CD4-positive, alpha-beta T cell treated with Interferon alpha-2 for 1 hour (primary cell): ENCODE measurements around the gene PI4K2B.
"Not testable (repeated sequence)": the region's sequence is repeated elsewhere in the genome, so short reads cannot be mapped to it uniquely, and the experiment has no call there.

Experiments
- DNase-seq, 2 donors: peaks; one replicate each; pipeline ENCODE4 v3.0.0-alpha.2; 2020 to 2022

The PI4K2B gene

DNA sequence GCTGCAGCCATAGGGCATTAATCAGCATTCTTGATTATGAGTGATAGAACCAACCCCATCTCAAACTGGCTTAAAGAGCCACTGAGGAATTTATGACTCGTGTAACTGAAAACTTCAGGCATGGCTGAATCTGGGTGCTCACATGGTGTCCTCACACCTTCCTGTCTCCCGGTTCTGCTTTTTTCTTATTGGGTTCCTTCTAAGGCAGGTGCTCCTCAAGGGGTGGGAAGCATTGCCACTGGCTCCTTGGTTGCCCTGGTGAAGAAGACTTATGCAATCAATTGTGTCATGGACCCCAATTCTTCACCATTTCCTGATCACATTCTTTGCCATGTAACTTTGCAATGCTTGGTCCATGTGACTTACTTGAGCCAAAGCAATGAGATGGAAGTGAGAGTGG, 74.5 kb downstream of the PI4K2B start:
- no peak for DNase-seq

DNA sequence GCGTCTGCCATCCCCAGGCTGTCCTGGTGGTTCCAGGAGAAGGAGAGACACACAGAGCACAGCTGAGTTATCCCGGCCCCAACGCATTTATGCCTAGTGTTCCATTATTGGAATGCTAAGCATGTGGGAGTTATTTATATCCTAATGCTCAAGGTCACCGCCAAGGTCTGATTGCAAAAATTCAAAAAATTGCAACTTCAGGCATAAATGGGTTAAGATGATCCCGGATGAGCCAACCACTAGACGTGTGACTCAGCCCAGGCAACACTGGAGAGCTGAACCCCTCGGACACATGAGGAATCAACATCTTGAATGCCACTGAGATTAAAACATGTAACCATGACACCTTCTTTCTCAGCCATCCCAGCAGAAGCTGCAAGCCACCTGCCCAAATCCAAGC, 74.9 kb downstream of the PI4K2B start:
- DNase-seq, result no peak

DNA sequence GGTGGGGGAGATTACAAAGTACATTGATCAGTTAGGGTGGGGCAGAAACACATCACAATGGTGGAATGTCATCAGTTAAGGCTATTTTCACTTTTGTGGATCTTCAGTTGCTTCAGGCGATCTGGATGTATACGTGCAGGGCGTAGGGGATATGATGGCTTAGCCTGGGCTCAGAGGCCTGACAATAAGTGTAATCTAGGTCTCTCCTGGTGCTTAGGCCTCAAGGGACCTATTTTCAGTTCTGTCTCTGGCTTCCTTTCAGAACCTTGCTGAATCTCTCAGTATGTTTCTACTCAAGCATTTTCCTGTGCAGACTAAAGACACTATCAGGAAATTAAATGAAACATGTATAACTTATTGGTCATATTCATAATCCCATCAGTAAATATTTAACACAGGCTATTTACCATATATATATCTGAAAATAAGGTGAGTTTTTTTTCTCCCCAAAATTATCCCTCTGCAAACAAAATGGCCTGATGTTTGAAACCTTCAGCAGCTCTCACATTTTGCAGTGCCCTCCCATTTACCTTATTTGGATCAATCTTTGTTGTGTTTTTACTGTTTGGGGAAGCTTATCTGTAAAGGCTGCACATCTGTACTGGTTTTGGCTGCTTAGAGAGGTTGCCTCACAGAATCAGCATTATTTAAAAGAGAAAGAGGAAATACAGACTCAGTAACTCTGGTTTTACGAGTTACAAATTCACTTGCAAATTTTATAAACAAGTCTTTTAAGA, 76.4 kb downstream of the PI4K2B start:
- no peak for DNase-seq

DNA sequence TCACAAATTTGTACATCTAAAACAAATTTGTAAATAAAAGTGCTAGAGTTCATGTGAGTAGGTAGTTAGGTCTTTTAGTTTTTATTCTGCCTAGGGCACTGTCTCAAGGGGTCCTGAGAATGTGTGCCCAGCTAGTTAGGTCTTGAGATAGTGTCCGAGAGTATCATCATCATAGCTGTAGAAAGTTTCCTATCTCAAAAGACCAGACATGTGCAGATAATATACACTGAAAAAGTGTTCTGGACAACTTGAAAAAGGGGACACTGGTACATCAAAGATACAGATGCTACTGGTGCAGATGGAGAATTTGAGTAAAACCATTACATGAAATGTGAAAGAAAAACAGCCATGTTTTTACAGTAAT, 77.0 kb downstream of the PI4K2B start:
- no peak for DNase-seq

DNA sequence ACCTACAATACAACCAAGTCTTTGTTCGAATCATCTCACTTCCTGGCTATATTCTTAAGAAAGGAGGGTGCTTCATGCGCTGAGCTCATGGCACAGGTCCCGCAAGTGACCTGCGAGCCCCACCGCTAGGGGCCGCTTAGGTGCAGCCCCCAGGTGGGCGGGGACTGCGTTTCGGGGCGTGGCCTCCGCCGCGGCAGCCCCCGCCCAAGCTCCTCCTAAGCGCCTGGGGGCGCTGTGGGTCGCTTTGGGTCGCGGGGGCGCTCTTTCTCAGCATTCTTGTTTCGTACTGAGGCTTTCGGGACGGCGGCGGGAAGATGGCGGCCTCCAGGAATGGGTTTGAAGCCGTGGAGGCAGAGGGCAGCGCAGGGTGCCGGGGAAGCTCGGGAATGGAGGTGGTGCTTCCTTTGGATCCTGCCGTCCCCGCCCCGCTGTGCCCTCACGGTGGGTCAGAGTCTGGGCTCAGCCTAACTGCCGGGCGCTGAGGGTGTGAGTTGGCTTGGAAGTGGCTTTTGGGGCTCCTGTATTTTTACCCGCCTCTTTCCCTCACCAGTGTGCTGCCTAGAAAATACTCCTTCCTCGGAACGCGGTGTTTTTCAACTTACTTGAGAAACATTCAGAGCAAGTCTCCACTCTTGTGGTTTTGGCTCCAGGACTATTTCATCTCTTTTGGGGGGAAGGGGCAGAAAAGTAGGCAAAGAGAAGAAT, 78.8 kb downstream of the PI4K2B start, which contains the start of gene ZCCHC4:
ZCCHC4 (plus strand) TSS at position 279 of the 705 bp plus-strand sequence; CDS start at position 315, 36 bp downstream.
- peak; percentile 85 to 92 for DNase-seq

DNA sequence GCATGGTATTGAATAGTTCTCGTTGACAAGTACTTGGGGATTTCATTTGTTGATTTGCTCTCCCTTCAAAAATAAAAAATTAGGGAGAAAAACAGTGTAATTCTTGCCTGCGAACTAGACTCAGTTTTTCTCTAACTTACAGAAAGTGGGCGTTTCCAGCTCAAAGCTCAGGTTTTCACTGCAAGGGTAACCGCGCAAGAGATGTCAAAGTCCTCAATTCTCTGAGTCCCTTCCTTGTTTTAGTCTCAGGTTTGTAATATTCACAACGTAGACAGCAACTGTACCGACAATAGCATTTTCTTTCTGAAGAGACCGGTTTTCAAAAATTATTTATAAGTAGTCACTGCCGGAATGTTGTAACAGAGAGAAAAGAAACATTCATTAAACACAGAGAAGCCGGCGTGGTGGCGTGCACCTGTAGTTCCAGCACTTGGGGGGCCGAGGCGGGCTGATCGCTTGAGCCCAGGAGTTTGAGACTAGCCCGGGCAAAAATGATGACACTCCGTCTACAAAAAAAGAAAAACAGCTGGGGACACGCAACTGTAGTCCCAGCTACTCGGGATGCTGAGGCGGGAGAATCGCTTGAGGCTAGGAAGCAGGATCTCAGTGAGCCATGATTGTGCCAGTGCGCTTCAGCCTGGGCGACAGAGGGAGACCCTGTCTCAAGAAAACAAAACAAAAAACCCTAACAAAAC, 79.5 kb downstream of the PI4K2B start:
- DNase-seq, result no peak

DNA sequence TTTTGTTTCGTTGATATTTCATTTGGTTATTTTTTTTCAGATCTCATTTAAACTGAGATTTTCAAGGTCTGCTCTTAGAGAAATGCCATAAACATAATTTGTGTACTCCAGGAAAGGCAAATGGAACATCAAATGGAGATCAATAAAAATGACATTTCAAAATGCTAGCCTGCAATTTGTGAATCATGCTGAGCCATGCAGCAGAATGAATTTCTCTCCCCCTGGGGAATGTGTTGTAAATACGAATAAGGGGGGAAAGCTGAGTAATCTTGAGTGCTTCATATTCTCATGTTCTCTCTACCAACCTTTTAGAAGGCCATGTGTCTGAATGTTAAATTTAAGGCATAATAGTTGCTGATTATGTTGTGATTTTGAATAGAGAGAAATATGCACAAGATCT, 86.5 kb downstream of the PI4K2B start:
- DNase-seq, result no peak

DNA sequence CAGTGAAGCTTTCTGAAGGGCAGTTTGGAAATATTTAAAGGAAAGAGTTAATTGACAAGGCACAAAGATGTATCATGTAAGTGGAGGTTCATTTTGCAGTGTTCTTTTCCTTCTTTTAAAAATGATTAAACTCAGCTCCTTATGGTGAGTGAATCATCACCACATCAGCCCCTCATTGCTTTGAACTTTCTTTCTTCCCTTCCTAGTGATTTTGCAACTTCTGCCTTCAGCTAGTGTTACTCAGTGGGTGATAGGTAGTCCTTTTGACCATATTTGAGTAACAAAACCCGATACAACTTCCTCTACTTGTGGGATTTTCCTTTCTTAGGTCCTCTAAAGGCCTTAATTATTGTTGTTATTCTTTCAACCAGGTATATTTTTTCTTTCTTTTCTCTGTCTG, 86.9 kb downstream of the PI4K2B start:
- no peak for DNase-seq

DNA sequence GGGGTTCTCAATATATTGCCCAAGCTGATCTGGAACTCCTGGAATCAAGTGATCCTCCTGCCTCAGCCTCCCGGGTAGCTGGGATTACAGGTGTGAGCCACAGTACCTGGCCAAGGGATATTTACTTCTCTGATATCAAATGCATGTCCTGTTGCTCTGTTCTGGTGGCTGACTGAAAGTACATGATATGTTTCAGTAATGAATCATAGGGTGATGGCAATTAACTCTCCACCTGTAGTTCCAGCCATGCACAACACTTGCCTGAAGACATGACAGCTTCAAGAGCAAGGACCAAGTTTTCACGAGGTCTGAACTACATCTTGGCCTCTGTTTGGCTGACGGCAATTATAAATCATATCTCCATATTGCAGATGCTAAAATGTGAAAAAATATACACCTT, 87.9 kb downstream of the PI4K2B start:
- DNase-seq, result no peak

DNA sequence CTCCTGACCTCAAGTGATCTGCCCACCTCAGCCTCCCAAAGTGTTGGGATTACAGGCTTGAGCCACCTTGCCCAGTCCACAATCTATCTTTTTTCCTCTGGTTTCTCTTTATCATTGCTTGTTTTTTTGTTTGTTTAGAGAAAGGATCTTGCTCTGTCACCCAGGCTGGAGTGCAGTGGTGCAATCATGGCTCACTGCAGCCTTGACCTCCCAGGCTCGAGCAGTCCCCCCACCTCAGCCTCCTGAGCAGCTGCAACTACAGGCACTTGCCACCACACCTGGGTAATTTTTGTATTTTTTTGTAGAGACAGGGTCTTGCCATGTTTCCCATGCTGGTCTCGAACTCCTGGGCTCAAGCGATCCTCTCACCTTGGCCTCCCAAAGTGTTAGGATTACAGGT, 94.6 kb downstream of the PI4K2B start:
- not testable (repeated sequence) for DNase-seq
